ENCODE results near the gene FES. TPM values are rescaled to one million over a fixed set of nuclear protein-coding genes. Genes with fewer than 3 reads are reported as not detected.

FES gene
- total RNA-seq, 4 donors from 2014 or later, result 5.3 to 13.5 (median 10.1) TPM

- H3K4me3 ChIP-seq, result no peak overlapping the region
- H3K27me3 ChIP-seq, result no peaks in the 10 kb centered on the region
- H3K36me3 ChIP-seq, result peaks cover 0 to 81% of the 10 kb centered on the region in 2 donors
- intact Hi-C loops (cut with DNase I; ENCODE audit: low total_unique reads), result no loop called here
- H3K9me3 ChIP-seq, result no peaks in the 10 kb centered on the region
- no peak for DNase-seq
- no peak for ATAC-seq
- TF ChIP-seq CTCF (IDR thresholded peaks at IDR 0.05 in 4 of 5, conservative IDR thresholded peaks at IDR 0.05 in 1 of 5), result no peak
- no peak for TF ChIP-seq POLR2A (IDR thresholded peaks at IDR 0.05)
- H3K27ac ChIP-seq, result no peak overlapping the region
- in situ Hi-C loops (cut with MboI; ENCODE audit: low sequenced_read_pairs in 4 of 4), result no loop called here
- peaks cover 9 to 14% of the 10 kb centered on the region in 2 donors for H3K4me1 ChIP-seq
Measured at GRCh38 chr15:90939756-90940155, 55.5 kb downstream of the FES start.

- Histone ChIP-seq H3K27me3 (no peaks in the 10 kb centered on the region), H3K4me1 (peaks cover 4 to 5% of the 10 kb centered on the region in 2 donors), H3K36me3 (peaks cover 0 to 87% of the 10 kb centered on the region in 2 donors), H3K4me3 (no peak overlapping the region), H3K9me3 (no peaks in the 10 kb centered on the region), H3K27ac (no peak overlapping the region)
- intact Hi-C loops (cut with DNase I; ENCODE audit: low total_unique reads) (no loop called here), in situ Hi-C loops (cut with MboI; ENCODE audit: low sequenced_read_pairs in 4 of 4) (no loop called here)
- TF ChIP-seq POLR2A (IDR thresholded peaks at IDR 0.05) (no peak), CTCF (IDR thresholded peaks at IDR 0.05 in 4 of 5, conservative IDR thresholded peaks at IDR 0.05 in 1 of 5) (no peak)
- ATAC-seq (no peak), DNase-seq (no peak)
Measured at GRCh38 chr15:90941038-90941437, 56.7 kb downstream of the FES start.

GRCh38 chr15:90942354-90943120 lies 58.2 kb downstream of the FES start:
- DNase-seq, result no peak
- Histone ChIP-seq H3K27me3 (no peaks in the 10 kb centered on the region), H3K9me3 (no peaks in the 10 kb centered on the region), H3K4me3 (no peak overlapping the region), H3K4me1 (no peaks in the 10 kb centered on the region), H3K27ac (no peak overlapping the region), H3K36me3 (peaks cover 0 to 93% of the 10 kb centered on the region in 2 donors)
- no peak for ATAC-seq
- intact Hi-C loops (cut with DNase I; ENCODE audit: low total_unique reads) (no loop called here), in situ Hi-C loops (cut with MboI; ENCODE audit: low sequenced_read_pairs in 4 of 4) (no loop called here)
- TF ChIP-seq POLR2A (IDR thresholded peaks at IDR 0.05) (no peak), CTCF (IDR thresholded peaks at IDR 0.05 in 4 of 5, conservative IDR thresholded peaks at IDR 0.05 in 1 of 5) (no peak)

- ATAC-seq, result no peak
- Histone ChIP-seq H3K36me3 (peaks cover 0 to 93% of the 10 kb centered on the region in 2 donors), H3K9me3 (no peaks in the 10 kb centered on the region), H3K27ac (no peak overlapping the region), H3K27me3 (no peaks in the 10 kb centered on the region), H3K4me3 (no peak overlapping the region), H3K4me1 (no peaks in the 10 kb centered on the region)
- intact Hi-C loops (cut with DNase I; ENCODE audit: low total_unique reads), result no loop called here
- DNase-seq, result no peak
- no peak for TF ChIP-seq POLR2A (IDR thresholded peaks at IDR 0.05)
- TF ChIP-seq CTCF (IDR thresholded peaks at IDR 0.05 in 4 of 5, conservative IDR thresholded peaks at IDR 0.05 in 1 of 5), result no peak
- in situ Hi-C loops (cut with MboI; ENCODE audit: low sequenced_read_pairs in 4 of 4), result no loop called here
Measured at GRCh38 chr15:90945091-90945490, 60.8 kb downstream of the FES start.

Other genes starting within 250 kb of the FES start
- gene BLM, start 167.2 kb upstream of the FES start, total RNA-seq, result 10 to 100 TPM; 11.6 to 18.2 (median 14.5) TPM
- gene FURIN, start 15.9 kb upstream of the FES start, total RNA-seq, result 100 to 1,000 TPM in 3 of 4 donors, 10 to 100 TPM in 1; 76.7 to 159 (median 118) TPM
- gene MAN2A2, start 18.8 kb downstream of the FES start, total RNA-seq, result 100 to 1,000 TPM in 2 of 4 donors, 10 to 100 TPM in 2; 56.8 to 124 (median 92.4) TPM
- 10 to 100 TPM; 13.4 to 22.2 (median 17.2) TPM for gene HDDC3, start 48.0 kb downstream of the FES start, total RNA-seq
- 1 to 10 TPM; 6.8 to 9.6 (median 7.6) TPM for gene UNC45A, start 50.8 kb downstream of the FES start, total RNA-seq
- gene RCCD1, start 70.4 kb downstream of the FES start, total RNA-seq, result 1 to 10 TPM; 1.4 to 4.8 (median 4.4) TPM
- gene PRC1, start 110.0 kb downstream of the FES start, total RNA-seq, result 1 to 10 TPM; 1.4 to 9.9 (median 4.9) TPM
- gene VPS33B, start 138.1 kb downstream of the FES start, total RNA-seq, result 1 to 10 TPM; 3.3 to 7.7 (median 4.3) TPM
- gene SV2B, start 215.8 kb downstream of the FES start, total RNA-seq, result under 1 TPM; 0.36 to 0.89 (median 0.67) TPM

All from gastrocnemius medialis (tissue), 4 donors.